Caco-2 (cell line): ENCODE measurements around the gene EHHADH. TPM values are rescaled to one million over a fixed set of nuclear protein-coding genes. Genes with fewer than 3 reads are reported as not detected.

Experiments used
- BruUV-seq: library from RNA; stranded (reverse); fragments of 400-500 nt; replicated peaks from 2 replicates; lab custom pipeline; 2021; lab: Mats Ljungman, UMichigan
- CTCF ChIA-PET: fragments of 300-600 bp; sonication (Branson Sonifier 250); formaldehyde crosslinking; loops from one replicate; lab custom pipeline; 2022; ENCODE audit warnings: antibody characterized with exemption; lab: Charles Lee
- POLR2A ChIA-PET: fragments of 300-600 bp; sonication (Branson Sonifier 250); formaldehyde crosslinking; loops from one replicate; lab custom pipeline; 2022; ENCODE audit warnings: antibody characterized with exemption; lab: Charles Lee
- DNase-seq, 2 experiments: peaks; one replicate each; pipeline versions ENCODE4 v3.0.0 to v3.0.0-alpha.2; 2020 to 2022
- H3K27me3 ChIP-seq: replicated peaks from 2 replicates; pipeline ENCODE4 v1.6.0; 2011; ENCODE audit warnings: low read length; ENCODE audit not compliant: control insufficient read depth, insufficient read depth
- H3K36me3 ChIP-seq: 2 replicates; pipeline ENCODE4 v1.5.1; 2011; ENCODE audit warnings: low read length; ENCODE audit not compliant: control insufficient read depth, insufficient read depth
- H3K4me1 ChIP-seq: fragments of 250-450 bp; sonication (Bioruptor Pico); 2 replicates; pipeline ENCODE4 v1.5.1; 2020; ENCODE audit warnings: mild to moderate bottlenecking
- H3K4me3 ChIP-seq: 2 replicates; pipeline ENCODE4 v1.5.1; 2011; ENCODE audit warnings: low read depth, mild to moderate bottlenecking, control low read depth, low read length
- H3K9me3 ChIP-seq: fragments of 250-450 bp; sonication (Bioruptor Pico); 2 replicates; pipeline ENCODE4 v1.5.1; 2020; ENCODE audit warnings: mild to moderate bottlenecking, moderate library complexity
- H3K27ac Mint-ChIP-seq: one replicate; pipeline ENCODE4 v1.8.0; 2022; ENCODE audit warnings: mixed read lengths; ENCODE audit not compliant: unreplicated experiment
- H3K27me3 Mint-ChIP-seq: one replicate; pipeline ENCODE4 v1.8.0; 2022; ENCODE audit warnings: mixed read lengths; ENCODE audit not compliant: insufficient read depth, unreplicated experiment
- H3K36me3 Mint-ChIP-seq: one replicate; pipeline ENCODE4 v1.8.0; 2022; ENCODE audit warnings: mild to moderate bottlenecking, mixed read lengths; ENCODE audit not compliant: insufficient read depth, unreplicated experiment
- H3K4me1 Mint-ChIP-seq: one replicate; pipeline ENCODE4 v1.8.0; 2022; ENCODE audit warnings: low read depth, mixed read lengths; ENCODE audit not compliant: unreplicated experiment
- H3K4me3 Mint-ChIP-seq: one replicate; pipeline ENCODE4 v1.8.0; 2022; ENCODE audit warnings: mild to moderate bottlenecking, moderate library complexity, mixed read lengths; ENCODE audit not compliant: unreplicated experiment
- H3K9me3 Mint-ChIP-seq: one replicate; pipeline ENCODE4 v1.8.0; 2022; ENCODE audit warnings: mixed read lengths; ENCODE audit not compliant: unreplicated experiment
- intact Hi-C: fragments of 100-400 bp; cut with micrococcal nuclease; formaldehyde crosslinking; loops from one replicate; pipeline ENCODE4 v1.10.0; 2022; ENCODE audit not compliant: unreplicated experiment
- total RNA-seq: library from RNA; stranded (reverse); gene quantifications from 2 replicates; pipeline ENCODE4 v1.2.3, GENCODE V29; 2022
- TF ChIP-seq, protein P1 (sequence below), 2 experiments: fragments of 200-600 bp in 1 of 2; IDR thresholded peaks; 1 replicate in 1 of 2; 2 replicates in 1 of 2; pipeline versions ENCODE4 v1.5.1 to v1.8.0; 2011 to 2022; ENCODE audit warnings: antibody characterized with exemption in 1 of 2, control low read depth in 1 of 2, inconsistent platforms in 1 of 2, low read depth in 1 of 2, low read length in 1 of 2, mild to moderate bottlenecking in 1 of 2, moderate library complexity in 1 of 2; ENCODE audit not compliant: insufficient read depth in 1 of 2, severe bottlenecking in 1 of 2, unreplicated experiment in 1 of 2

The EHHADH gene
- total RNA-seq, 1 experiment from 2014 or later: 24.9 TPM

- BruUV-seq: no TSS peak
- no peaks in the 10 kb centered on the region for H3K9me3 ChIP-seq
- Mint-ChIP-seq H3K9me3 (no peaks in the 10 kb centered on the region), H3K36me3 (peaks cover 25% of the 10 kb centered on the region), H3K27ac (no peak overlapping the region), H3K4me3 (no peak overlapping the region), H3K4me1 (no peaks in the 10 kb centered on the region), H3K27me3 (no peaks in the 10 kb centered on the region)
- intact Hi-C loops: no loop called here
- DNase-seq: no peak
- POLR2A ChIA-PET: no interaction called here
- H3K27me3 ChIP-seq: no peaks in the 10 kb centered on the region
- TF ChIP-seq, protein P1, sequence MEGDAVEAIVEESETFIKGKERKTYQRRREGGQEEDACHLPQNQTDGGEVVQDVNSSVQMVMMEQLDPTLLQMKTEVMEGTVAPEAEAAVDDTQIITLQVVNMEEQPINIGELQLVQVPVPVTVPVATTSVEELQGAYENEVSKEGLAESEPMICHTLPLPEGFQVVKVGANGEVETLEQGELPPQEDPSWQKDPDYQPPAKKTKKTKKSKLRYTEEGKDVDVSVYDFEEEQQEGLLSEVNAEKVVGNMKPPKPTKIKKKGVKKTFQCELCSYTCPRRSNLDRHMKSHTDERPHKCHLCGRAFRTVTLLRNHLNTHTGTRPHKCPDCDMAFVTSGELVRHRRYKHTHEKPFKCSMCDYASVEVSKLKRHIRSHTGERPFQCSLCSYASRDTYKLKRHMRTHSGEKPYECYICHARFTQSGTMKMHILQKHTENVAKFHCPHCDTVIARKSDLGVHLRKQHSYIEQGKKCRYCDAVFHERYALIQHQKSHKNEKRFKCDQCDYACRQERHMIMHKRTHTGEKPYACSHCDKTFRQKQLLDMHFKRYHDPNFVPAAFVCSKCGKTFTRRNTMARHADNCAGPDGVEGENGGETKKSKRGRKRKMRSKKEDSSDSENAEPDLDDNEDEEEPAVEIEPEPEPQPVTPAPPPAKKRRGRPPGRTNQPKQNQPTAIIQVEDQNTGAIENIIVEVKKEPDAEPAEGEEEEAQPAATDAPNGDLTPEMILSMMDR (IDR thresholded peaks at IDR 0.05; ENCODE audit: insufficient read depth in 1 of 2, low read depth in 1 of 2, low read length in 1 of 2, severe bottlenecking in 1 of 2, unreplicated experiment in 1 of 2): no peak
- CTCF ChIA-PET: no interaction called here
- H3K4me1 ChIP-seq: no peaks in the 10 kb centered on the region
- no peaks in the 10 kb centered on the region; the same call in none of the 2 replicates for H3K36me3 ChIP-seq
- no peak overlapping the region for H3K4me3 ChIP-seq
Observed at GRCh38 chr3:185205865-185206264, 48.0 kb downstream of the EHHADH start.

GRCh38 chr3:185204894-185205293 lies 49.0 kb downstream of the EHHADH start:
- POLR2A ChIA-PET: no interaction called here

GRCh38 chr3:185200639-185201038 lies 53.2 kb downstream of the EHHADH start:
- Histone ChIP-seq H3K36me3 (no peaks in the 10 kb centered on the region; the same call in 1 of the 2 replicates), H3K27me3 (no peaks in the 10 kb centered on the region), H3K4me1 (no peaks in the 10 kb centered on the region), H3K4me3 (no peak overlapping the region), H3K9me3 (no peaks in the 10 kb centered on the region)
- Mint-ChIP-seq H3K27me3 (no peaks in the 10 kb centered on the region), H3K9me3 (no peaks in the 10 kb centered on the region), H3K4me3 (no peak overlapping the region), H3K36me3 (peaks cover 28% of the 10 kb centered on the region), H3K27ac (no peak overlapping the region), H3K4me1 (no peaks in the 10 kb centered on the region)
- TF ChIP-seq, protein P1 (IDR thresholded peaks at IDR 0.05; ENCODE audit: insufficient read depth in 1 of 2, low read depth in 1 of 2, low read length in 1 of 2, severe bottlenecking in 1 of 2, unreplicated experiment in 1 of 2): no peak
- intact Hi-C loops: no loop called here
- CTCF ChIA-PET: no interaction called here
- no TSS peak for BruUV-seq
- DNase-seq: no peak
- POLR2A ChIA-PET: no interaction called here

More at GRCh38 chr3:185204894-185205293, 49.0 kb downstream of the EHHADH start:
- intact Hi-C loops: no loop called here
- no TSS peak for BruUV-seq
- Histone ChIP-seq H3K4me1 (no peaks in the 10 kb centered on the region), H3K9me3 (no peaks in the 10 kb centered on the region), H3K36me3 (no peaks in the 10 kb centered on the region; the same call in 1 of the 2 replicates), H3K4me3 (no peak overlapping the region), H3K27me3 (no peaks in the 10 kb centered on the region)
- Mint-ChIP-seq H3K27me3 (no peaks in the 10 kb centered on the region), H3K36me3 (peaks cover 28% of the 10 kb centered on the region), H3K9me3 (no peaks in the 10 kb centered on the region), H3K4me3 (no peak overlapping the region), H3K4me1 (no peaks in the 10 kb centered on the region), H3K27ac (no peak overlapping the region)
- no peak for DNase-seq
- CTCF ChIA-PET: no interaction called here
- TF ChIP-seq, protein P1 (IDR thresholded peaks at IDR 0.05; ENCODE audit: insufficient read depth in 1 of 2, low read depth in 1 of 2, low read length in 1 of 2, severe bottlenecking in 1 of 2, unreplicated experiment in 1 of 2): no peak
